ENCODE data around the gene FAAP20.
A peak's percentile ranks its signal among the peaks of the same experiment; 100 is the strongest.

DNA sequence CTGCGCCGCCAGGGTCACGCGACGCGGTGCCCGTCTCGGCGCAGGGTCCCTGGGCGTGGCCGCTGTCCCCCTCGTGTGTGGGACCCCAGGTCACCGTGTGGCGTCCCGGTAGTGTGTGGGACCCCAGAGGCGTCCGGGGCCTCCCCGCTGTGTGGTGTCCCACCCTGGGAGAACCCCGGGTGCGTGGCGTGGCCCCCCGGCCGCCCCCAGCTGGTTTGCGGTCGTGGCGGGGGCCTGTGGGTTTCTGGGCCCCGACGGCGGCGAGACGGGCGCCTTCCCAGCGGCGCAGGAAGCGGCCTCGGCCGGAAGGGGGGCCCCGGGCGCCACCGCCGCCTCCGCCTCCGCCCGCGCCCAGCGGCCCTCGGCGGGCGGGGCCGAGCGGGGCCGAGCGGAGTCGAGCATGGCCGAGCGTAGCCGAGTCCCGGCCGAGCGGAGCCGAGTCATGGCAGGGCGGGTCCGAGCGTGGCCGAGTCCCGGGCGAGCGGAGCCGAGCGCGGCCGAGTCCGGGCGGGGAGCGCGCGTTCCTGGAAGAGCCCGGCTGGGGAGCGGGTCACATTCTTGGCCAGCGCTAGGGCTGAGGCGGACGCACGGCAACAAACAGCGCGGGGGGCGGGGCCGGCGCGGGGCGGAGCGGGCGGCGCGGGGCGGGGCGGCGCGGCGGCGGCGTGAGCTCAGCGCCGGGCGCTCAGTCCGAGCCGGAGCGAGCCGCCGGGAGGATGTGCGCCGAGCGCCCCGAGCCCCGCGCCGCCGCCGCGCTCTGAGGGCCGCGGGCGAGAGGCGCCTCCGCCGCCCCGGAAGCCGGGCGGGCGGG, 33.0 kb upstream of the FAAP20 start:
- TF ChIP-seq, protein P1, sequence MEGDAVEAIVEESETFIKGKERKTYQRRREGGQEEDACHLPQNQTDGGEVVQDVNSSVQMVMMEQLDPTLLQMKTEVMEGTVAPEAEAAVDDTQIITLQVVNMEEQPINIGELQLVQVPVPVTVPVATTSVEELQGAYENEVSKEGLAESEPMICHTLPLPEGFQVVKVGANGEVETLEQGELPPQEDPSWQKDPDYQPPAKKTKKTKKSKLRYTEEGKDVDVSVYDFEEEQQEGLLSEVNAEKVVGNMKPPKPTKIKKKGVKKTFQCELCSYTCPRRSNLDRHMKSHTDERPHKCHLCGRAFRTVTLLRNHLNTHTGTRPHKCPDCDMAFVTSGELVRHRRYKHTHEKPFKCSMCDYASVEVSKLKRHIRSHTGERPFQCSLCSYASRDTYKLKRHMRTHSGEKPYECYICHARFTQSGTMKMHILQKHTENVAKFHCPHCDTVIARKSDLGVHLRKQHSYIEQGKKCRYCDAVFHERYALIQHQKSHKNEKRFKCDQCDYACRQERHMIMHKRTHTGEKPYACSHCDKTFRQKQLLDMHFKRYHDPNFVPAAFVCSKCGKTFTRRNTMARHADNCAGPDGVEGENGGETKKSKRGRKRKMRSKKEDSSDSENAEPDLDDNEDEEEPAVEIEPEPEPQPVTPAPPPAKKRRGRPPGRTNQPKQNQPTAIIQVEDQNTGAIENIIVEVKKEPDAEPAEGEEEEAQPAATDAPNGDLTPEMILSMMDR (IDR thresholded peaks at IDR 0.05): peak in 3 of 7 experiments; percentile 7 to 41 (median 24)
- TF ChIP-seq POLR2A (IDR thresholded peaks at IDR 0.05): peak; percentile 78 to 84 (median 79)
